Amniotic epithelial cell (primary cell): ENCODE measurements around the gene SLC24A3.
A peak's percentile ranks its signal among the peaks of the same experiment; 100 is the strongest.

Source experiments
- DNase-seq: peaks from one replicate; pipeline ENCODE4 v3.0.0-alpha.2; 2010; ENCODE audit warnings: low read depth

SLC24A3 gene

GRCh38 chr20:19271879-19272651 lies 59.6 kb downstream of the SLC24A3 start:
- DNase-seq, result no peak

GRCh38 chr20:19272976-19273654 lies 60.7 kb downstream of the SLC24A3 start:
- DNase-seq, result no peak

GRCh38 chr20:19274001-19274400 lies 61.6 kb downstream of the SLC24A3 start:
- DNase-seq, result no peak

- DNase-seq, result no peak
Observed at GRCh38 chr20:19274412-19275015, 62.1 kb downstream of the SLC24A3 start.

- DNase-seq, result no peak
Observed at GRCh38 chr20:19275038-19275629, 62.7 kb downstream of the SLC24A3 start.

- peak; percentile 52 for DNase-seq
Observed at GRCh38 chr20:19275630-19276071, 63.2 kb downstream of the SLC24A3 start.

- DNase-seq, result peak; percentile 6
Observed at GRCh38 chr20:19277381-19277780, 64.9 kb downstream of the SLC24A3 start.

- DNase-seq, result no peak
Observed at GRCh38 chr20:19283490-19284025, 71.1 kb downstream of the SLC24A3 start.

- DNase-seq, result no peak
Observed at GRCh38 chr20:19284400-19285178, 72.1 kb downstream of the SLC24A3 start.

GRCh38 chr20:19285436-19285835 lies 73.0 kb downstream of the SLC24A3 start:
- no peak for DNase-seq

- peak; percentile 29 for DNase-seq
Observed at GRCh38 chr20:19288061-19288460, 75.6 kb downstream of the SLC24A3 start.

GRCh38 chr20:19288636-19289035 lies 76.2 kb downstream of the SLC24A3 start:
- peak; percentile 1 for DNase-seq

GRCh38 chr20:19289451-19289850 lies 77.0 kb downstream of the SLC24A3 start:
- DNase-seq, result no peak

GRCh38 chr20:19291024-19291817 lies 78.8 kb downstream of the SLC24A3 start:
- DNase-seq, result no peak

GRCh38 chr20:19291818-19292132 lies 79.3 kb downstream of the SLC24A3 start:
- no peak for DNase-seq

GRCh38 chr20:19292254-19292653 lies 79.8 kb downstream of the SLC24A3 start:
- DNase-seq, result no peak

GRCh38 chr20:19295076-19295475 lies 82.6 kb downstream of the SLC24A3 start:
- no peak for DNase-seq

- DNase-seq, result no peak
Observed at GRCh38 chr20:19298652-19299051, 86.2 kb downstream of the SLC24A3 start.

- no peak for DNase-seq
Observed at GRCh38 chr20:19300395-19300794, 88.0 kb downstream of the SLC24A3 start.

GRCh38 chr20:19301142-19301541 lies 88.7 kb downstream of the SLC24A3 start:
- no peak for DNase-seq

GRCh38 chr20:19301843-19302242 lies 89.4 kb downstream of the SLC24A3 start:
- DNase-seq, result no peak
